HG03060 (cell line): Measurements from ENCODE around the gene ITPR2.
A peak's percentile ranks its signal among the peaks of the same experiment; 100 is the strongest.
"Not testable (repeated sequence)": the region's sequence is repeated elsewhere in the genome, so short reads cannot be mapped to it uniquely, and the experiment has no call there.

Experiments
- ATAC-seq: cut with Tn5 transposase; IDR thresholded peaks from one replicate; pipeline ENCODE4 v1.9.1; 2021; ENCODE audit warnings: low read depth, moderate number of reproducible peaks; ENCODE audit not compliant: unreplicated experiment

ITPR2 gene

GRCh38 chr12:26489908-26490307 lies 343.1 kb downstream of the ITPR2 start:
- ATAC-seq: no peak

- no peak for ATAC-seq
Observed at GRCh38 chr12:26488351-26488750, 344.6 kb downstream of the ITPR2 start.

- ATAC-seq: peak; percentile 85
Observed at GRCh38 chr12:26473291-26473690, 359.7 kb downstream of the ITPR2 start.

GRCh38 chr12:26471560-26471959 lies 361.4 kb downstream of the ITPR2 start:
- ATAC-seq: peak; percentile 77

GRCh38 chr12:26469421-26470180 lies 363.4 kb downstream of the ITPR2 start:
- no peak for ATAC-seq

GRCh38 chr12:26467351-26467750 lies 365.6 kb downstream of the ITPR2 start:
- ATAC-seq: no peak

GRCh38 chr12:26466726-26467125 lies 366.3 kb downstream of the ITPR2 start:
- no peak for ATAC-seq

GRCh38 chr12:26465419-26466097 lies 367.4 kb downstream of the ITPR2 start:
- no peak for ATAC-seq

GRCh38 chr12:26461776-26462175 lies 371.2 kb downstream of the ITPR2 start:
- ATAC-seq: peak; percentile 49

GRCh38 chr12:26460361-26460760 lies 372.6 kb downstream of the ITPR2 start:
- no peak for ATAC-seq

GRCh38 chr12:26455936-26456574 lies 376.9 kb downstream of the ITPR2 start:
- ATAC-seq: no peak

- ATAC-seq: no peak
Observed at GRCh38 chr12:26453246-26453645, 379.7 kb downstream of the ITPR2 start.

- ATAC-seq: no peak
Observed at GRCh38 chr12:26452511-26452910, 380.5 kb downstream of the ITPR2 start.

- ATAC-seq: no peak
Observed at GRCh38 chr12:26451763-26452162, 381.2 kb downstream of the ITPR2 start.

GRCh38 chr12:26445909-26446308 lies 387.1 kb downstream of the ITPR2 start:
- ATAC-seq: no peak

GRCh38 chr12:26443309-26443708 lies 389.7 kb downstream of the ITPR2 start:
- ATAC-seq: no peak

GRCh38 chr12:26441434-26441833 lies 391.6 kb downstream of the ITPR2 start:
- ATAC-seq: no peak

- ATAC-seq: no peak
Observed at GRCh38 chr12:26435069-26435404, 398.0 kb downstream of the ITPR2 start.

GRCh38 chr12:26434299-26435068 lies 398.5 kb downstream of the ITPR2 start:
- ATAC-seq: peak; percentile 47

- not testable (repeated sequence) for ATAC-seq
Observed at GRCh38 chr12:26433701-26434100, 399.3 kb downstream of the ITPR2 start.

- ATAC-seq: no peak
Observed at GRCh38 chr12:26431211-26431610, 401.8 kb downstream of the ITPR2 start.
